HK-2 (cell line): Measurements from ENCODE around the gene AOAH.
"Not testable (repeated sequence)": the region's sequence is repeated elsewhere in the genome, so short reads cannot be mapped to it uniquely, and the experiment has no call there.

Experiments
- DNase-seq: peaks from one replicate; pipeline ENCODE4 v3.0.0-alpha.2; 2018; ENCODE audit not compliant: unreplicated experiment

The AOAH gene

GRCh38 chr7:36507475-36508440 lies 216.5 kb downstream of the AOAH start:
- DNase-seq: no peak

GRCh38 chr7:36506820-36507219 lies 217.5 kb downstream of the AOAH start:
- no peak for DNase-seq

DNA sequence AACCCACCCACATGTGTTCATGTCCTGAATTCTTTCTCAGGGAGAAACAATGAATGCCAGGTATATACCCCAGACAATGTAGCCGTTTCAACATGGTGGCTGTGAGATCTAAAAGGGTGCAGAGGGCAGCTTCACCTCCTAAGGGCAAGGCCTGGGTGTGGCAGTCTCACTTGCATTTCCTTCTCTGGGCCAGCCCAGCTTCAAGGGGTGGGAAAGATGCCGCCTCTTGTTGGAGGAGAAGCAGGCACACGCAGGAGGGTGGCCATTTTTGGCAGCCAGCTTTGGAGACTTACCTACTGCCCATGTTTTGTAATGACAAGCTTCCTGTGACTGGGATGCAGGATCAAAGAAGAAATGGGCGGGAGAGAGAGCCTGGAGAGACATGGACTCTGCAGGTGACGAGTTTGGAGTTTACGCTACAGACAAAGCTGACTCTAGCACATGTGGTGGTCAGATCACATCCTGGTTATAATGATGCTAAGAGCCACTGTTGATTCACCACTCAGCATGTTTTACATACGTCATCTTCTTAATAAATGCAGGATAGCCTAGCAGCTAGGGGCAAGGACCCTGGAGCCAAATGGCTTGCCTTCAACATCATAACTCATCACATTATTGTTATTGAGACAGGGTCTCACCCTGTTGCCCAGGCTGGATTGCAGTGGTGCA lies 218.0 kb downstream of the AOAH start:
- no peak for DNase-seq

- not testable (repeated sequence) for DNase-seq
Observed at GRCh38 chr7:36504617-36505016, 219.7 kb downstream of the AOAH start.

GRCh38 chr7:36504216-36504615 lies 220.1 kb downstream of the AOAH start:
- DNase-seq: not testable (repeated sequence)

DNA sequence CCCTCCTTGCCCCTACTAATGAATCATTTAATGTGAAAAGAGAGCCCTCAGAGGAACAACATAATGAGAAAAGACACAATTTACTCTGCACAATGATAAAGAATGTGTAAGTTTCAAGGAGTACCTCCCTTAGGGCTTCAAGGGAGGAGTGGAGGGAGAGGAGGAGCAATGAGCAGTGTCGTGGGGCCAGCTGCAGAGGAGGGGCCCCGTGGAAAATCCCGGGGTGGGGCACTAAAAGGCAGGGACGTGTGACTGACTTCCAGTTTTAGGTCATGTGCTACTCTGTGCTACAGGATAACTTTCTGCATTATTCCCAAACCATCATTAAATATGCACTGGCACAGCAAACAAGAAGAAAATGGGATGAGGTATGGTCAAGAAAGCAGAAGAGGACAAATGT lies 226.5 kb downstream of the AOAH start:
- no peak for DNase-seq

GRCh38 chr7:36497176-36497575 lies 227.1 kb downstream of the AOAH start:
- DNase-seq: not testable (repeated sequence)

DNA sequence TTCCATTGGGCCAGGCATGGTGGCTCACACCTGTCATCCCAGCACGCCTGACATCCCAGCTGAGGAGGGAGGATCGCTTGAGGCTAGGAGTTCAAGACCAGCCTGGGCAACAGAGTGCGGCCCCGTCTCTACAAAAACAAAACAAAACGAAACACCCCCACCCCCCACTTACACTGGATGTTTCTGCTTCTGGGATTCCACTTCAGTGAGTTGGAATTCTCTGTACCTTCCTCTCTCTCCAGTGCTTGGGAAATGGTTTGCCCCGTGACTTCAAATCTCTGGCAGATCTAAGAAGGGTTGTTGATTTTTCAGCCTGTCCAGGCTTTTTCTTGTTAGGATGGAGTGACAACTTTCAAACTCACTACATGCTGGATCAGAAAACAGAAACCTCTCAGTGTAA lies 227.7 kb downstream of the AOAH start:
- no peak for DNase-seq

- DNase-seq: no peak
Observed at GRCh38 chr7:36491317-36491716, 233.0 kb downstream of the AOAH start.

DNA sequence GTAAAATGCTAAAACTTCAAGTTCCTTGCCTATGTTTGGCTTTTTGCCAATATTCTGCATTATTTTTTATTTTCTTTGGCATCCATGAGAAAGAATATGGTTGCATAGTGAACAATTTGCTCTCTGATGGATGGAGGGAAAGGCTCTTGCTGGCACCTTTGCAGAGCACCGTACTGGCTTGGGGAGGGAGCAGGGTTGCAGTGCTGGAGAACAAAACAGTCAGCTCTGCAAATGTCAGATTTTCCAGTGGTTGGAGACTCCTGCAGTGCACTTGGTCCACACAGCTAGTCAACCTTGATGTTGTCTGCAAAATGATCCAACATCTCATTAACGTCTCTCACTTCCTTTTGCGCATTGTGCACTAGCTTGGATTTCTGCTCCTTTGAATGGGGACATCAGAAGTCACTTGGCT lies 233.9 kb downstream of the AOAH start:
- no peak for DNase-seq

DNA sequence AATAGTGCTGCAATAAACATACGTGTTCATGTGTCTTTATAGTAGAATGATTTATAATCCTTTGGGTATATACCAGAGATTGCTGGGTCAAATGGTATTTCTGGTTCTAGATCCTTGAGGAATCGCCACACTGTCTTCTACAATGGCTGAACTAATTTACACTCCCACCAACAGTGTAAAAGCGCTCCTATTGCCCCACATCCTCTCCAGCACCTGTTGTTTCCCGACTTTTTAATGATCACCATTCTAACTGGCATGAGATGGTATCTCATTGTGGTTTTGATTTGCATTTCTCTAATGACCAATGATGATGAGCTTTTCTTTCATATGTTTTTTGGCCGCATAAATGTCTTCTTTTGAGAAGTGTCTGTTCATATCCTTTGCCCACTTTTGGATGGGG lies 235.6 kb downstream of the AOAH start:
- not testable (repeated sequence) for DNase-seq

GRCh38 chr7:36487756-36488336 lies 236.4 kb downstream of the AOAH start:
- DNase-seq: no peak

GRCh38 chr7:36486336-36486735 lies 238.0 kb downstream of the AOAH start:
- no peak for DNase-seq

- DNase-seq: no peak
Observed at GRCh38 chr7:36484265-36484664, 240.0 kb downstream of the AOAH start.

- DNase-seq: not testable (repeated sequence)
Observed at GRCh38 chr7:36483853-36484252, 240.4 kb downstream of the AOAH start.

DNA sequence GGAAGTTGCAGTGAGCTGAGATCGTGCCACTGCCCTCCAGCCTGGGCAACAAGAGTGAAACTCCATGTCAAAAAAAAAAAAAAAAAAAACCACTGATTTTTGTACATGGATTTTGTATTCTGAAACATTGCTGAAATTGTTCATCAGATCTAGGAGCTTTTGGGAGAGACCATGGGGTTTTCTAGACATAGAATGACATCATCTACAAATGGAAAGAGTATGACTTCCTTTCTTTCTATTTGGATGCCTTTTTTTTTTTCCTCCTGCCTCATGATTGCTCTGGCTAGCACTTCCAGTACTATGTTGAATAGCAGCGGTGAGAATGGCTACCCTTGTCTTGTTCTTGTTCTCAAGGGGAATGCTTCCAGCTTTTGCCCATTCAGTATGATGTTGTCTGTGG lies 245.5 kb downstream of the AOAH start:
- no peak for DNase-seq

GRCh38 chr7:36475381-36475780 lies 248.9 kb downstream of the AOAH start:
- DNase-seq: no peak

- DNase-seq: no peak
Observed at GRCh38 chr7:36475011-36475342, 249.3 kb downstream of the AOAH start.

DNA sequence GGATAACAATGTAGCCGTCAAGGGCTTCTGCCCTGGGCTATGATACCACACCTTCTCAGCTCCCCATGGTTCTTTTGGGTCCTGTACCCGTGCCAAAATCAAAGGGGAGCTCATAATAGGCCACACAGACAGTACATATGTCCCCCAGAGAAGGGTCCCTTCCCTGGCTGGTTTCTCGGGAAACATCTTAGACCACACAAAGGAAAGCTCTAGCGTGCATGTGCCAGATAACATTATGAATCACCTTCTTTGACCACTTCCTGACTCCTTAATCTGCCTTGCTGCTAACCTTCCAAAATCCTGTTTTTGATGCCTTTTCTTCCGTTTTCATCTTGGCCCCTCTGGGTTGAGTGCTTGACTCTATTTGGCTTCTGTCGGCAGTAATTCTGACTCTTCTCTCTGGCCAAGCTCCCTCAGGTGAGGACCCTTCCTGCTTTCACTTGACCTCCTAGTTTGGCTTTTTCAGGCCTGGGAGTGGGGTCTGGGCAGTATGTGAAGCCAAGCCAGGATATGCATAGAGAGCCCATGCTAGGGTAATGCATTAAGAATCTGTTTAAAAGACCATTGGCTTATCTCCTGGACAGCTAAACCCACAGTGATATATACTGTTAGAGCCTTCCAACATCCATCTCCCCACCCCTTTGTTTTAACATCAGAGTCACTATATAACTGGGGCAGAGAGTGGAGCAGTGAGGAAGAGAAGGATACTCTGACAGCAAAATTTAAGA lies 249.8 kb downstream of the AOAH start:
- no peak for DNase-seq

- DNase-seq: peak; percentile 34
Observed at GRCh38 chr7:36473454-36474282, 250.6 kb downstream of the AOAH start.

GRCh38 chr7:36472141-36472729 lies 252.1 kb downstream of the AOAH start:
- DNase-seq: no peak
